Myocyte (in vitro differentiated cells): Measurements from ENCODE around the gene KCNJ2. TPM values are rescaled to one million over a fixed set of nuclear protein-coding genes. Genes with fewer than 3 reads are reported as not detected.

Experiments
- DNase-seq: peaks from one replicate; pipeline ENCODE4 v3.0.0-alpha.2; 2012; ENCODE audit warnings: low read depth
- total RNA-seq: library from RNA; depleted of rRNA; stranded (reverse); fragments of >200 nt; gene quantifications from 2 replicates; pipeline ENCODE4 v1.2.3, GENCODE V29; 2014

Gene KCNJ2
- total RNA-seq, 1 donor from 2014 or later: 97.0 TPM

- DNase-seq: no peak
Measured at GRCh38 chr17:70202840-70203239, 33.5 kb downstream of the KCNJ2 start.

GRCh38 chr17:70204431-70204830 lies 35.1 kb downstream of the KCNJ2 start:
- DNase-seq: no peak

GRCh38 chr17:70205401-70205800 lies 36.1 kb downstream of the KCNJ2 start:
- no peak for DNase-seq

GRCh38 chr17:70206361-70207010 lies 37.2 kb downstream of the KCNJ2 start:
- DNase-seq: no peak

DNA sequence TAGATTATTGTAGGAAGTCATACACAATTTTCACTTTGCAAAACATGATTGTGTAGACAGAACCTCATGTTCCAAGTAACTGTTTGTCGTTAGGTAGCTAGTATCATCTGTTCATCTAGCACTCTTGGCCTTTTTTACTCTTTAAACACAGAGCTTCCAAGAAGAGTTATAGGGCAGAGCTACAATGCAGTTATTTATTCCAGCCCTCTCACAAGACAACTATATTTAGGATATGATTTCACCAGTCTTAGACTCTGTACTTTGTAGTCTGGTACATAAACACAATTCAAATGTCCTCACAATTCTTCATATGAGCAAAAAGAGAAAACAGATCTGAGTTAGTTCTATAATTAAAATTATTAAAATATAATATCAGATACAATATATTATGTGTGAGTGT lies 37.9 kb downstream of the KCNJ2 start:
- no peak for DNase-seq

- no peak for DNase-seq
Measured at GRCh38 chr17:70208080-70208794, 38.9 kb downstream of the KCNJ2 start.

DNA sequence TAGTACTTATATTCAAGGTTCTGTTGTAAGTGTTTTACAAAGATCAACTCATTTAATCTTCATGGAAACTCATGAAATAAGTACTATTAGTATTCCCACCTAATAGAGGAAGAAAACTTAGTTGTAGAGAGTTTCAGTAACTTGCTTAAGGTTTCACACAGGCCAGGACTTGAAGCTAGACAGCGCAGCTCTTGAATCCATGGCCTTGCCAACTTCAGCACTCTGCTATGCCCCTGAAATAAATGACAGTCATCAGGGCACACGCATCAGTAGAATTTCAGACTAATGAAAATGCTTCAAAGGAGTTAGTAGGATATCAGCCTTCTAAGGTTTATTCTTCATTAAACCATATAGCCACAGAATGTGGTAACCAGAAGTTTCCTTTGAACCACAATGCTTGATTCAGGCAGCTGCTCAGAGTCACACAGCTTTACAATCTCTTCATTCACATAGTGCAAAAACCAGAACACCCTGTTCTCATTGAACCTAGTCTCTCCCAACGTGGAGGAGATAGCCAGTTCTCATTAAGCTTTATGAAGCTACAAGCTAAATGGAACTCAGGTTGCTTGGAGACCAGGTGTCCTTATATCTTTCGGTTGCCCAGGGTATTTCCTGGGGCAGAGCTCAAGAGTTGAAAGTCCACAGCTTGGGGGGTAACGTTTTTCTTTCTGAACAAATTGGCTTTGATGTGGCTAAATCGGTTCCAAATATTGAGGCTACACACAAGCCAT lies 39.7 kb downstream of the KCNJ2 start:
- peak; percentile 51 for DNase-seq

DNA sequence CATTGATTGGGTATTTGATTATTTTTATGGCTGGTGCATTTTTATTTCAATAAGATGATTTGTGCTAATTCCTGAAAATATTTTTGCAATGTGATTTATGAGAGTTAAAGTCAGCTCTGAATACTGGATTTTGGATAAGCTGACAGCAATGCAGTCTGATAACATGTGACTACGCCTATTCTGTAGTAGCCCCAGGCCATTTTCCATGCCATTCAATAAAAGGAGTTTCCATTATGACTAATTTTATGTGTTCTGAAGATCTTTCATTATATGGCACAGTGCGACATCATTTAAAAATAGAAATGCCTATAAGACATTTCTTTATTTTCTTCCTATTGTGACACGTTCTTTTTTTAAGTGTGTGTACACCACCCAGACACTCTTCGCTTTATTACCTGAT lies 46.3 kb downstream of the KCNJ2 start:
- no peak for DNase-seq

DNA sequence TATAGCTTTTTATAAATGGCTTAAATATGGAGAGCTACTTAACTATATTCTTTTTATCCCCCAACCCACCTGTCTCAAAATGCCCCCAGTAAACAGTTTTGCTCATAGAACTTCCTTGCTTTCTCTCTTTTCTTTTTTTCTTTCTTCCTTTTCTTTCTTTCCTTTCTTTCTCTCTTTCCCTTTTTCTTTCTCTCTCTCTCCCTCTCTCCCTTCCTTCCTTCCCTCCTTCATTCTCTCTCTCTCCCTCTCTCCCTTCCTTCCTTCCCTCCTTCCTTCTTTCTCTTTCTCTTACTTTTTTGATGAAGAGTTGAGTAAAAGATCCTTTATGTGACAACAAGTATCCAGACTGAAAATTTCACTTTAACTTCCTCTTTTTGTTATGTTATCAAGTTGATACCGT lies 48.2 kb downstream of the KCNJ2 start:
- DNase-seq: no peak

DNA sequence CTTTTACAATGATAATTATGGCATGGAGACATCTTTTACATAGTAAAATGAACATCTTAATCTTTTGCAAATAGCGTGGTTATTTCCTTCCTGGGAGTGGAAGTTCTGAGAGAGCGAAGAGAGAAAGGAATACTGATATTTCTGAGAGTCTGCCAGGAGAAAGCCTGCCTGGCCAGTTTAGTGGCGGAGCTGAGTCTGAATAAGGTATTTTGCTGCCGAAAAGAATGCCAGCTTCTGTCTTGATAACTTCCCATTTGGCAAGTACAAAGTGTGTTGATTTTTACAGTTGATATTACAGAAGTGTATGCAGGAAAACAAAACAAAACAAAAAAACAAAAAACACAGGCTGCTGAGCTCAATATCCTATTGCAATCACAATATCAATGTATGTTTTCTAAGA lies 55.9 kb downstream of the KCNJ2 start:
- DNase-seq: no peak

Other genes starting within 250 kb of the KCNJ2 start
- not detected in 2 replicates for gene KCNJ16, start 94.3 kb upstream of the KCNJ2 start, total RNA-seq